K562 (cell line): ENCODE data around the gene ITPK1. TPM values are rescaled to one million over a fixed set of nuclear protein-coding genes. Genes with fewer than 3 reads are reported as not detected.

ENCODE experiments used
- ATAC-seq: fragments of 200-7000 bp; cut with Tn5 transposase; 3 replicates; pipeline ENCODE4 v1.9.1; 2020; ENCODE audit warnings: moderate library complexity
- BruUV-seq: library from RNA; stranded (reverse); fragments of 400-500 nt; replicated peaks from 2 replicates; lab custom pipeline; 2021; lab: Mats Ljungman, UMichigan
- CTCF ChIA-PET: fragments of 300-600 bp; formaldehyde crosslinking; extraction: SDS; loops from one replicate; lab custom pipeline; 2021; ENCODE audit warnings: low intra/inter-chr PET ratio; lab: Yijun Ruan, JAX
- POLR2A ChIA-PET: fragments of 300-600, 350-650 bp; sonication (Branson Sonifier 250); formaldehyde crosslinking; extraction: SDS; loops from one replicate; lab custom pipeline; 2021; ENCODE audit warnings: antibody characterized with exemption, inconsistent platforms; lab: Yijun Ruan, JAX
- DNase-seq, 4 experiments: peaks; one replicate each; pipeline versions ENCODE4 v3.0.0 to v3.0.0-alpha.2; 2011 to 2018; ENCODE audit warnings: low spot score in 3 of 4, mixed read lengths in 3 of 4; ENCODE audit errors: extremely low read depth in 1 of 4
- FAIRE-seq: peaks from 2 replicates; lab custom pipeline; 2011; peaks lifted over from hg19 to GRCh38; lab: Jason Lieb, UNC
- H2AFZ ChIP-seq: 2 replicates; pipeline ENCODE4 v1.6.0; 2011; ENCODE audit warnings: low read depth, low read length, control low read depth, inconsistent platforms
- H3K27ac ChIP-seq: fragments of 200-600 bp; 3 replicates; pipeline ENCODE4 v1.8.0; 2011; ENCODE audit warnings: low read depth, mild to moderate bottlenecking, control low read depth, inconsistent platforms, low read length, moderate library complexity, mixed read lengths; ENCODE audit errors: extremely low read depth
- H3K27me3 ChIP-seq, 2 experiments: fragments of 300-600 bp in 1 of 2; 2 replicates in 1 of 2; 3 replicates in 1 of 2; pipeline versions ENCODE4 v1.6.0 to v1.8.0; 2011; ENCODE audit warnings: inconsistent platforms in 2 of 2, low read length in 2 of 2, mild to moderate bottlenecking in 1 of 2, mixed read lengths in 1 of 2, moderate library complexity in 1 of 2; ENCODE audit not compliant: control insufficient read depth in 2 of 2, insufficient read depth in 2 of 2
- H3K36me3 ChIP-seq: fragments of 300-600 bp; 3 replicates; pipeline ENCODE4 v1.8.0; 2011; ENCODE audit warnings: mild to moderate bottlenecking, low read length, inconsistent platforms; ENCODE audit not compliant: control insufficient read depth, insufficient read depth
- H3K4me1 ChIP-seq, 2 experiments: fragments of 200-600 bp in 1 of 2; replicated peaks in 1 of 2; 2 replicates in 1 of 2; 3 replicates in 1 of 2; pipeline versions ENCODE4 v1.5.1 to v1.8.0; 2011; ENCODE audit warnings: inconsistent platforms in 2 of 2, low read length in 2 of 2, mild to moderate bottlenecking in 1 of 2, mixed read lengths in 1 of 2, moderate library complexity in 1 of 2; ENCODE audit not compliant: control insufficient read depth in 2 of 2, insufficient read depth in 2 of 2
- H3K4me2 ChIP-seq: 2 replicates; pipeline ENCODE4 v1.6.1; 2011; ENCODE audit warnings: low read length, control low read depth, inconsistent platforms, mixed read lengths; ENCODE audit not compliant: insufficient read depth
- H3K4me3 ChIP-seq: fragments of 200-600 bp; sonication (generic), shearing (Covaris generic); 2 replicates; pipeline ENCODE4 v1.5.1; 2016; ENCODE audit warnings: control low read depth, inconsistent platforms
- H3K79me2 ChIP-seq: fragments of 200-600 bp; 3 replicates; pipeline ENCODE4 v1.8.0; 2011; ENCODE audit warnings: low read length, inconsistent platforms; ENCODE audit not compliant: control insufficient read depth, insufficient read depth
- H3K9ac ChIP-seq, 2 experiments: 2 replicates each; pipeline versions ENCODE4 v1.6.0 to v1.6.1; 2011; ENCODE audit warnings: low read depth in 2 of 2, low read length in 2 of 2, control low read depth in 1 of 2, inconsistent platforms in 1 of 2, mild to moderate bottlenecking in 1 of 2, mixed read lengths in 1 of 2; ENCODE audit not compliant: insufficient read depth in 1 of 2
- H3K9me1 ChIP-seq: one replicate; pipeline ENCODE4 v1.6.0; 2011; ENCODE audit warnings: inconsistent platforms, mild to moderate bottlenecking, low read length, moderate library complexity; ENCODE audit not compliant: control insufficient read depth, insufficient read depth
- H3K9me3 ChIP-seq: replicated peaks from 2 replicates; pipeline ENCODE4 v1.5.1; 2011; ENCODE audit warnings: low read depth, low read length, inconsistent platforms; ENCODE audit not compliant: control insufficient read depth, insufficient read depth
- H4K20me1 ChIP-seq: replicated peaks from 2 replicates; pipeline ENCODE4 v1.6.1; 2011; ENCODE audit warnings: low read length, inconsistent platforms, mixed read lengths; ENCODE audit not compliant: control insufficient read depth, insufficient read depth
- CHD4 ChIP-seq: fragments of 200-600 bp; sonication (generic); IDR thresholded peaks from 3 replicates; pipeline ENCODE4 v1.6.1; 2012; ENCODE audit warnings: low read depth, mild to moderate bottlenecking, mixed read lengths, low read length, inconsistent platforms; ENCODE audit not compliant: insufficient read depth, insufficient replicate concordance, poor library complexity, severe bottlenecking
- NUFIP1 ChIP-seq: fragments of 450-650 bp; IDR thresholded peaks from 2 replicates; pipeline ENCODE4 v1.6.1; 2018; ENCODE audit not compliant: partially characterized antibody
- POLR3A ChIP-seq: IDR thresholded peaks from 2 replicates; pipeline ENCODE4 v1.6.1; 2011; ENCODE audit warnings: borderline replicate concordance, mild to moderate bottlenecking, moderate library complexity; ENCODE audit not compliant: insufficient read length, insufficient read depth; ENCODE audit errors: extremely low read depth
- ZNF778 ChIP-seq: fragments of 450-650 bp; formaldehyde crosslinking; IDR thresholded peaks from 2 replicates; pipeline ENCODE4 v1.4.0; 2020; ENCODE audit warnings: mild to moderate bottlenecking, moderate library complexity
- ZNF79 ChIP-seq: fragments of 250-450 bp; sonication (Bioruptor Pico); IDR thresholded peaks from 2 replicates; pipeline ENCODE4 v1.4.0; 2020; ENCODE audit warnings: low read depth, mild to moderate bottlenecking, moderate library complexity
- WGBS: fragments of 100-300 bp; shearing (Covaris generic); methylation state at CpG from one replicate; pipeline ENCODE4 v1.1.6; 2016; ENCODE audit warnings: low coverage, mixed read lengths; ENCODE audit not compliant: insufficient coverage; ENCODE audit errors: missing lambda C conversion rate; 5-methylcytosine and 5-hydroxymethylcytosine counted together
- in situ Hi-C: fragments of 300-500 bp; cut with MboI; formaldehyde crosslinking; loops from 4 replicates; pipeline ENCODE4 v1.15.0; 2018; ENCODE audit warnings: inconsistent platforms, mixed read lengths
- intact Hi-C: fragments of 100-400 bp; cut with micrococcal nuclease; formaldehyde crosslinking; loops from 2 replicates; pipeline ENCODE4 v1.14.2; 2022
- polyA plus RNA-seq, 8 experiments: library from polyadenylated mRNA; depleted of rRNA in 4 of 8; stranded (reverse) in 5 of 8; unstranded in 3 of 8; fragments of >200 nt; fragmentation: Nextera tagmentation in 2 of 8; fragmentation: Illumina TruSeq in 1 of 8; extraction: Ambion mirVana in 2 of 8; extraction: Trizol in 1 of 8; gene quantifications; 2 replicates each; pipeline versions ENCODE4 v1.2.1 to v1.2.3, GENCODE V29; 2011 to 2014; ENCODE audit warnings: inconsistent platforms in 1 of 8, missing spikeins in 1 of 8
- total RNA-seq, 7 experiments: library from RNA; depleted of rRNA in 6 of 7; stranded (reverse); fragments of >200 nt in 6 of 7; fragmentation: Illumina TruSeq in 2 of 7; extraction: Trizol in 2 of 7; gene quantifications; 2 replicates each; pipeline versions ENCODE4 v1.2.1 to v1.2.3, GENCODE V29; 2011 to 2021; ENCODE audit warnings: low replicate concordance in 1 of 7
- TF ChIP-seq, protein P1 (sequence below): fragments of 450-650 bp; formaldehyde crosslinking; IDR thresholded peaks from 2 replicates; pipeline ENCODE4 v1.4.0; 2022; ENCODE audit warnings: mild to moderate bottlenecking, moderate library complexity

The ITPK1 gene
- total and polyA plus RNA-seq, 9 of the 15 experiments (the other 6 are each of a cell fraction or from before 2014, with no cell fraction given): 1.2 to 39.2 (median 23.0) TPM

DNA sequence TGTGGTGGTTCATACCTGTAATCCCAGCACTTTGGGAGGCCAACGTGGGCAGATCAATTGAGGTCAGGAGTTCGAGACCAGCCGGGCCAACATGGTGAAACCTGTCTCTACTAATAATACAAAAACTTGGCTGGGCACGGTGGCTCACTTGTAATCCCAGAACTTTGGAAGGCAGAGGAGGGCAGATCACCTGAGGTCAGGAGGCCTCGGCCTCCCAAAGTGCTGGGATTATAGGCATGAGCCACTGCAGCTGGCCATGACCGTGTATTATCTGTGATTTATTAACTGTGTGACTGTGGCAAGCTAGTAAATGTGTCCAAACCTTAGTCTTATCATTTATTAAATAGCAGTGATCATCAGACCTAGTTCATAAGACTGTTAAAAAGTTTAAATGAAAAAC, 7.1 kb upstream of the ITPK1 start:
- BruUV-seq: no TSS peak
- no peak overlapping the region for H3K27ac ChIP-seq
- H3K27me3 ChIP-seq: no peaks in the 10 kb centered on the region
- H3K36me3 ChIP-seq: no peaks in the 10 kb centered on the region
- no peaks in the 10 kb centered on the region for H3K9me1 ChIP-seq
- no peak overlapping the region for H3K9ac ChIP-seq
- CTCF ChIA-PET: no interaction called here
- 80% methylated on average over 6 of the region's 6 CpGs for WGBS
- H3K79me2 ChIP-seq: no peaks in the 10 kb centered on the region
- H4K20me1 ChIP-seq: no peaks in the 10 kb centered on the region
- ATAC-seq (no peak), FAIRE-seq (no peak), DNase-seq (no peak)
- peaks cover 0 to 12% of the 10 kb centered on the region in 2 experiments; a peak in 3 of 5 replicates for H3K4me1 ChIP-seq
- H2AFZ ChIP-seq: no peak overlapping the region
- H3K4me3 ChIP-seq: no peak overlapping the region
- in situ Hi-C loops (no loop called here), intact Hi-C loops (no loop called here)
- POLR2A ChIA-PET: no interaction called here
- H3K9me3 ChIP-seq: no peaks in the 10 kb centered on the region
- no peak overlapping the region for H3K4me2 ChIP-seq
- TF ChIP-seq CHD4 (no peak), ZNF778 (CRISPR knock-in tag) (no peak), POLR3A (no peak), ZNF79 (no peak), NUFIP1 (no peak)
- TF ChIP-seq, protein P1, sequence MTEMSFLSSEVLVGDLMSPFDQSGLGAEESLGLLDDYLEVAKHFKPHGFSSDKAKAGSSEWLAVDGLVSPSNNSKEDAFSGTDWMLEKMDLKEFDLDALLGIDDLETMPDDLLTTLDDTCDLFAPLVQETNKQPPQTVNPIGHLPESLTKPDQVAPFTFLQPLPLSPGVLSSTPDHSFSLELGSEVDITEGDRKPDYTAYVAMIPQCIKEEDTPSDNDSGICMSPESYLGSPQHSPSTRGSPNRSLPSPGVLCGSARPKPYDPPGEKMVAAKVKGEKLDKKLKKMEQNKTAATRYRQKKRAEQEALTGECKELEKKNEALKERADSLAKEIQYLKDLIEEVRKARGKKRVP: no peak
